ENCODE data around the gene PPP2R2C. TPM values are rescaled to one million over a fixed set of nuclear protein-coding genes. Genes with fewer than 3 reads are reported as not detected.

Gene PPP2R2C
- polyA plus RNA-seq, 3 donors = 0.36 to 0.51 (median 0.41) TPM

- no peak for DNase-seq
These were observed 124.8 kb downstream of the PPP2R2C start for GRCh38 chr4:6347511-6348045.

GRCh38 chr4:6346373-6347110 lies 125.9 kb downstream of the PPP2R2C start:
- no peak for DNase-seq

- DNase-seq = no peak
These were observed 126.5 kb downstream of the PPP2R2C start for GRCh38 chr4:6345866-6346265.

- DNase-seq = no peak
These were observed 127.2 kb downstream of the PPP2R2C start for GRCh38 chr4:6345096-6345830.

DNA sequence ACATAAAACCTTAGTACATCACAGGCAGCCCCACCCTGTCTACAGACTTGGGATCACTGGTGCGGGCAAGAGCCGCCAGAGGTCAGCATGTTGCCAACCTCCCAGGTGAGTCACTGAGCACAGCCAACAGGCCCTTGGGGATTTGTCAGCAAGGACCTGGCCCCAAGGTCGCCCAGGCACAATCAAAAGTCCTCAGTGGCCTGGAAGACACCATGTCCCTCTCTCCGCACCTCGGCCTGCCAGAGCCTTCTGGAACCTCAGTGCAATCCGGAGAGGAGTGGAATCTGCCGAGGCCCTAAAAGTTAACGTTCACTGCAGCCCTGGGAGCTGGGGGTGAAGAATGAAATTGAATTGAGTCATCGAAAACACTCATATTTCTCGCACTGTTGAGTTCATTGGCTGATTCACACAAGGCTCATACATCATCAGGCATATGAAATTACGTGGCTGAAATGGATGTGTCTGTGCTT lies 128.4 kb downstream of the PPP2R2C start:
- DNase-seq = no peak

GRCh38 chr4:6342530-6343293 lies 129.7 kb downstream of the PPP2R2C start:
- no peak for DNase-seq

DNA sequence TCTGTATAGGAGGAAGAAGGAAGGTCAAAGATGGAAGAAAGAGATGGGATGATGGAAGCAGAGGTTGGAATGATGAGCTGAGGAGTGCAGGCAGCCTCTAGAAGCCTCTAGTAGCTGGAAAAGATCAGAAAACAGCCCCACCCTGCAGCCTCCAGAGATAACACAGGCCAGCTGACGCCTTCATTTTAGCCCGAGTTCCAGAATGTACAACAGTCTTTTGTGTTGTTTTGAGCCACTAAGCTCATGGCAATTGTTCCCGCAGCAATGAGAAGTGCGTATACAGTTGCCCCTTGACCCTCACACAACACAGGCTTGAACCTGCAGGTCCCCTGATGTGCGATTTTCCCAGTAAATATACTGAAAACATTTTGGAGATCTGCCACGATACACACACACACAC lies 130.7 kb downstream of the PPP2R2C start:
- DNase-seq = no peak

DNA sequence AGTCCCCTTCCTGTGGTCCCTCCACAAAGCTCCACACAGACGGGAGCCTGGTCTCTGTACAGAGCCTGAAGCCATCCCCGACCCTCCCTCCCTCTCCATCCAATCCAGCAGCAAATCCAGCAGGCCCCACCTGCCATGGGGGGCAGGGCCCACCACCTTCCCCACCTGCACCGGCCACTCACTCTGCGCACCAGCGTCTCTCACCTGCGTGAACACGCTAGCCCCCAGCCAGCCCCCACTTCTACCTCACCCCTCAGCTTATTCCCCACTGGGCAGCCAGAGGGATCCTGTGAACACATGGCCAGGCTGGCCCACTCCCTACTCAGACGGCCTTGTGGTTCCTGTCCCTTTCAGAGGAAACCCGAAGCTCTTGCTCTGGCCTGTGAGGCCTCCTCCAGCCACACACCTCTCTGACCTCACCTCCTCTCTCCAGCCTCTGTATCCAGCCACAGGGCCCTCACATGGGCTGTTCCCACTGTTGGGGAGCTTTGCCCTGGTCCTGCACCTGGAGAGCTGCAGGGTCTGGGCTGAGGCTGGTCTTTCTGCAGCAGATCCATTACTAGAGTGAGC lies 131.9 kb downstream of the PPP2R2C start:
- DNase-seq = no peak

DNA sequence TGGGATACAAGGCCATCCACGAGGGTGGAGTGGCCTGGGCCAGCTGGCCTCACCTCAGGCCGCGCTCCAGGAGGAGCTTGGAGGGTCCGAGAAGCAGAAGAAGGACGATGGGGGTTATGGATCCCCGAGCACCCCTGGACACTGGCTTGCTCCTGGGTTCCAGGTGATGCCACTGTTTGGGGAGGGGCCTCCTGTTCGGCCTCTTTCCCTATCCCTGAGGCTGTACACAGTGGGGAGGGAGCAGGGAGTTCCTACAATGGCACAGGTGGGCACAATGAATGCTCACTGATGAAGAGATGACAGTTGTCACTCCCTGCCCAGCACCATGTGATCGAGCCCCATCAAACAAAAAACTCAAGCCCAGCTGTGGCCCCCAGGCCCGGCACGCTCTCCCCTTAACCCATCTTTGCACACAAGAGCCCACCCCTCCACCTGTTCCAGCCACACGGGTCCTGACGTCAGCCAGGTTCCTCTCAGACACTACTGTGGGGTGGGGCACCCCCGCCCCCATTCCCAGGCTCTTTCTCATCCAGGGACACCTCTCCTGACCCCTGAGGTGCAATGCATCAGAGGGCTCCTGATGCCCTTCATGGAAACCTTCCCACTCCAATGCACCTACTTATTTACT lies 132.5 kb downstream of the PPP2R2C start:
- no peak for DNase-seq

DNA sequence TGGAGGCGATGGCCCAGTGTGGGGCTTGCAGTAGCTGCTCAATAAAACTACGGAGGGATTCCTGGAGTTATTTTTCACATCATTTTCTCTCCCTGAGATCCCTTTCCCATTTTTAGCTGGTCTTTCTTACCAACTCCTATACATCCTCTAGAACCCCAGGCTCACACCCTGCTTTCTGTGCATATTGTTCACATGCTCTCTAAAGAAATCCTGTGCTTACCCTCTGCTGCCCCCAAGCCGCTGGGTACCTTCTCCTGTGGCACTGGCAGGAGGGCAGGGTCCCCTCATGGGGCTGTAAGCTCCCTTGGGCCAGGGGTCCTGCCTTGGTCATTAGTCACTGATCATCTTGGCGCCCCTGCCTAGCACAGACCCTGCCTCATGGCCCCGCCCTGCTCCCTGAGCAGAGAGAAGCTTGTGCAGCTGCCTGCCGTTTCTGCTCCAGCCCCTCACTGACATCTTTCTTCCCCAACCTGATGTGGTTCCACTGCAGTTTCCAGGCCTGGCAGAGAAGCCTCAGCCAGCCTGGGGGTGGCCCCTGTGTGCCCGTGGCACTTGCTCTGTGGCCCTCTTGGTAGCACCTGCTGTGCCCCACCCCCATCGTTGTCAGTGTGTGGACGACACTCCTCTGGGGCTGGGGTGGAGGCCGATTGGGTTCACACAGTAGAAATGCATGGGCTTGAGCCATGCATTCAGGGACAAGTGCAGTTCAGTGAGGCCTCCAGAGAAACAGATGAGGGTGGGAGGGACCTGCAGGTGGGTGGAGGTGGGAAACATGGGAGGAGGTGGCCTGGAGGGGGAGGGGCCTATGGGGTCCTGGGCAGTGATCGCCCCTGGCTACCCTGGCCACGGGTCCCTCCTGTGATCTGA lies 133.2 kb downstream of the PPP2R2C start:
- no peak for DNase-seq

- DNase-seq = no peak
These were observed 134.1 kb downstream of the PPP2R2C start for GRCh38 chr4:6338175-6338950.

GRCh38 chr4:6337331-6337935 lies 135.0 kb downstream of the PPP2R2C start:
- DNase-seq = no peak

- DNase-seq = no peak
These were observed 136.2 kb downstream of the PPP2R2C start for GRCh38 chr4:6336166-6336565.

- DNase-seq = no peak
These were observed 137.3 kb downstream of the PPP2R2C start for GRCh38 chr4:6335040-6335590.

DNA sequence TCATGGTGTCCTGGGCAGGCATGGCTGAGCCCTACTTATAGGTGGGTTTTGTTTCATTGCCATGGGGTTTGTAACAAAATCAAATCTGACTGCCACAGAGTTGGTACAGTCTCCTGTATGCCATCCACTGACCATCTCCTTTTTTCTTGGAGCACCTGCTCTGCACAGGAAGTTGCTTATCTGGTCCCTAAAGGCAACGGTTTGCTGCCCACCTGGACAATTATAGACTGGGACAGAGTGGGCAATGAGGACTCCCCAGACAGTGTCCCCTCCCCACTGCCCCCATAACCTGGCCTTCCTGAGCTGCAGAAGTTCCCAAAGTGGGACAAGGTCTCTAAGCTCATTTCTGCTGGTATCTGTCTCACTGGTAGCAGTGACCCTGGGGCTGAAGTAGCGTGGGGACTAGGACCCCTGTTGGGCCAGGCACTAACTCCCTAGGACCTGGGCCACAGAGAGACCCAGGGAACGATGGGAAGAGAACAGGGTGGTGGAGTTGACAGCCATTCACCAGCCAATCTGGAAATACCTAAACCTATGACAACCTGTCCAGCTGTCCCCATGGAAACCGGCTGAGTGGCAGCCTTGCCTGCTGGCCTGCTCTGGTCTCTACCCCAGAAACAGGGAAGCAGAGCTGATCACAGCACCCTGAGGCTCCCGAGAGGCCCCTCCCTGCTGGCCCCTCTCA lies 138.1 kb downstream of the PPP2R2C start:
- no peak for DNase-seq

GRCh38 chr4:6333301-6334202 lies 138.9 kb downstream of the PPP2R2C start:
- DNase-seq = no peak

DNA sequence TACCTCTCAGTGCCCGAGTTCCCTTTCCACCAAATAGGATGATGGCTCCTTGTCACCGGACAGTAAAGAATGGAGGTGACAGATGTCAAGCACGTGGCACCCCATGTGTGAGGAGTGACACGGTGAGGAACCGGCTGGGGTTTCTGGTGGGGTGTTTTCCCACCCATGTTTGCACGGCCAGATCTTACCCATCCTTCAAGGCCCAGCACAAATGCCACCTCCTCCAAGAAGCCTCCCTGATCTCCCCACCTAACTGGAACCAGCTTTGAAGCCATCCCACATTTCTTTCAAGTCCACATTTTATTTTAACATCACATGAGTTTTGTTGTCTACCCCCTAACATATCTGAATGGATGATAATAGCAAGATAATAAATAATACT lies 139.8 kb downstream of the PPP2R2C start:
- no peak for DNase-seq
